Mesothelial cell of epicardium (in vitro differentiated cells): Measurements from ENCODE around the gene OSBPL5. TPM values are rescaled to one million over a fixed set of nuclear protein-coding genes. Genes with fewer than 3 reads are reported as not detected.

ENCODE experiments used
- DNase-seq, 2 experiments: peaks; one replicate each; pipeline ENCODE4 v3.0.0; 2021; ENCODE audit warnings: low spot score in 2 of 2; ENCODE audit not compliant: unreplicated experiment in 2 of 2
- H3K27ac Mint-ChIP-seq: 2 replicates; pipeline ENCODE4 v1.8.0; 2021; ENCODE audit warnings: mixed read lengths
- H3K27me3 Mint-ChIP-seq: 2 replicates; pipeline ENCODE4 v1.8.0; 2021; ENCODE audit warnings: low read depth, mixed read lengths
- H3K36me3 Mint-ChIP-seq: 2 replicates; pipeline ENCODE4 v1.8.0; 2021; ENCODE audit warnings: mixed read lengths
- H3K4me1 Mint-ChIP-seq: 2 replicates; pipeline ENCODE4 v1.8.0; 2021; ENCODE audit warnings: mixed read lengths
- H3K4me3 Mint-ChIP-seq: 2 replicates; pipeline ENCODE4 v1.8.0; 2021; ENCODE audit warnings: mild to moderate bottlenecking, moderate library complexity, mixed read lengths
- H3K9me3 Mint-ChIP-seq: 2 replicates; pipeline ENCODE4 v1.8.0; 2021; ENCODE audit warnings: mixed read lengths
- total RNA-seq: library from RNA; stranded (reverse); gene quantifications from 3 replicates; pipeline ENCODE4 v1.2.1, GENCODE V29; 2021
- TF ChIP-seq, protein P1 (sequence below): fragments of 200-600 bp; sonication (generic); IDR thresholded peaks from one replicate; pipeline ENCODE4 v1.5.0; 2021; ENCODE audit warnings: antibody characterized with exemption; ENCODE audit not compliant: unreplicated experiment

Gene OSBPL5
- total RNA-seq, 1 donor from 2014 or later: 37.1 TPM

DNA sequence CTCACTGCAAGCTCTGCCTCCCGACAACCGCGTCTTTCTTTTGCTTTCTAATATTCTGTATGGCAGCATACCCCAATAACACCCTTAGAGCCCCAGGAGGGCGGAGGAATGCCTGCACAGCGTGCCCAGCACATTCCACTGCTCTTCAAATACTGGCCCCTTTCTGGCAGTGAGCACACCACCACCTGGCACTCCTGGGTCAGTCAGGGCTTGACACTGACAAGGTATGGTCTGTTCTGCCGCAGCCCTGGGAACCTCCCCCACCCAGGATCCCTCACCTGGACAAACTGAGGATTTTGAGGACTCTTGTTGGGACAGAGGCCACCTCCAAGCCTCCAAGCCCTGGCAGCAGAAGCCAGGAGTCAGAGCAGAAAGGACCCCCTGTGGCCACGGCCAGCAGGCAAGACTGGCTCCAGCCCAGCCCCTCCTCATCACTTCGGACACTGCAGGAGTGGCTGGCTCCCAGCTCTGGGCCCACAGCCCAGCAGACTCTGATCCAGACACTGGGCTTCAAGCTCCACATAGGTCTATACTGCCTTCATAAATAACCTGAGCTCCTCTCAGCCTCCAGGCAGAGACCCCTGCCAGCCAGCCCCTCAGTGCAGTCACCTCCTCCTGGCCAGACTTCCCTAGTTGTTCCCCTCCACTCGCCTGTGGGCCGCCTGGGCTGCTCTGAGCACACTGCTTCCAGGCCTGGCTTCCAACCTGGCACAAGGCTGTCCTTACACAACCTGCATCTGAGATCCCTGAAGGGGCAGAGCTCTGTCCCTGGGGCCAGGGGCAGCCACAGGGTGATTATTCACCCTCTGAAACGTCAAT, 122.4 kb downstream of the OSBPL5 start:
- Mint-ChIP-seq H3K4me3 (no peak overlapping the region), H3K27ac (no peak overlapping the region), H3K4me1 (no peaks in the 10 kb centered on the region), H3K27me3 (no peaks in the 10 kb centered on the region), H3K9me3 (no peaks in the 10 kb centered on the region), H3K36me3 (peaks cover 13% of the 10 kb centered on the region)
- TF ChIP-seq, protein P1, sequence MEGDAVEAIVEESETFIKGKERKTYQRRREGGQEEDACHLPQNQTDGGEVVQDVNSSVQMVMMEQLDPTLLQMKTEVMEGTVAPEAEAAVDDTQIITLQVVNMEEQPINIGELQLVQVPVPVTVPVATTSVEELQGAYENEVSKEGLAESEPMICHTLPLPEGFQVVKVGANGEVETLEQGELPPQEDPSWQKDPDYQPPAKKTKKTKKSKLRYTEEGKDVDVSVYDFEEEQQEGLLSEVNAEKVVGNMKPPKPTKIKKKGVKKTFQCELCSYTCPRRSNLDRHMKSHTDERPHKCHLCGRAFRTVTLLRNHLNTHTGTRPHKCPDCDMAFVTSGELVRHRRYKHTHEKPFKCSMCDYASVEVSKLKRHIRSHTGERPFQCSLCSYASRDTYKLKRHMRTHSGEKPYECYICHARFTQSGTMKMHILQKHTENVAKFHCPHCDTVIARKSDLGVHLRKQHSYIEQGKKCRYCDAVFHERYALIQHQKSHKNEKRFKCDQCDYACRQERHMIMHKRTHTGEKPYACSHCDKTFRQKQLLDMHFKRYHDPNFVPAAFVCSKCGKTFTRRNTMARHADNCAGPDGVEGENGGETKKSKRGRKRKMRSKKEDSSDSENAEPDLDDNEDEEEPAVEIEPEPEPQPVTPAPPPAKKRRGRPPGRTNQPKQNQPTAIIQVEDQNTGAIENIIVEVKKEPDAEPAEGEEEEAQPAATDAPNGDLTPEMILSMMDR: no peak
- no peak for DNase-seq

DNA sequence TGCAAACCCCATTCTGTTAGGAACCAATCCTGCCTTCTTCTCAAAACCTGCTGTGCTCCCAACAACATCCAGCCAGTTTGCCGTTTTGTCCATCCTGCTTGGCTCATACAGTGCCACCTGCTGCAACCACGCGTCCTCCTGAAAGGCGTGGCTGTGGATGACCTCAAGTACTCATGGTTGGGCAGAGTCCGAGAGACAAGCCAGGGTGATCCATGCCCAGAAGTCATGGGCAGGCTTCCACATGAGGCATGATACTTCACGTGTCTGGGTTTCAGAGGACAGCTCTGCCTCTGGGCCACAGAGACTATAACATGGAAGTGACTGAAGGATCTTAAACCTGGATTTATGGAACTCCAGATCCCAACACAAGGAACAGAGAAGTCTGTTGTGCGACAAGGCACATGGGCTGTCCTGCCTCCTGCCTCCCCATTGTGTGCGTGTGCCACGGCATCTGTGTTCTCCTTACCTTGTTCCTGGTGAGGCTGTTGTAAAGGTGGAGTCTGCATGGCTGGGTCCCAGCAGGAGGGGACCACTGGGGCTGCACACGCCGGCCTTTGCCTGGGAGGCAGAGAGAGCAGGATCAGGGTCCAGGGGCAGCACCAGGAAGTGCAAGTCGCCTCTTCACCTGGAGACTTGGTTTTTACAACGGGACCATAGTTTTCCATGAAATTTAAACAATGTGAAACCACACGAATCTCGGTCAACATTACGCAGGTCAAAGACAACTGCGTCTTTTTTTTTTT, 123.2 kb downstream of the OSBPL5 start:
- no peak overlapping the region for H3K27ac Mint-ChIP-seq
- TF ChIP-seq, protein P1: no peak
- H3K36me3 Mint-ChIP-seq: peaks cover 13% of the 10 kb centered on the region
- DNase-seq: no peak
- H3K9me3 Mint-ChIP-seq: no peaks in the 10 kb centered on the region
- H3K27me3 Mint-ChIP-seq: no peaks in the 10 kb centered on the region
- no peak overlapping the region for H3K4me3 Mint-ChIP-seq
- H3K4me1 Mint-ChIP-seq: no peaks in the 10 kb centered on the region

DNA sequence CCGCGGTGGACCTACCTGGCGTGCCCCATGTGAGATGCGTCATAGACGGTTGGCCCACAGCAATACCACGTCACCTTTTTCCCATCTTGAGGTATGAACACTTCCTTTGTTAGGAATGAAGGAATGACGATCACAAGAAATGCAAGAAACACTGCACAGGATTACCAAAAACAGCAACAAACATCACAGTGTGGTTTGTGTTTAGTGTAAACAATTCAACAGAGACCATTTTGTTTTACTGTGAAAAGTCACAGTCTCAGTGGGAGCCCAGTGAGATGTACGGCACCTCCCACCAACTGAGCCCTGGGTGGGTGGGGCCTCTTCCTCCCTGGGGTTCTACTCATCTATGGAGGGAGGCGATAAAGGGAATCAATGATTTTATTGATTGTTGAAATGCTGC, 124.2 kb downstream of the OSBPL5 start:
- no peaks in the 10 kb centered on the region for H3K9me3 Mint-ChIP-seq
- H3K36me3 Mint-ChIP-seq: peaks cover 13% of the 10 kb centered on the region
- H3K27me3 Mint-ChIP-seq: no peaks in the 10 kb centered on the region
- H3K27ac Mint-ChIP-seq: no peak overlapping the region
- no peak for DNase-seq
- no peak overlapping the region for H3K4me3 Mint-ChIP-seq
- TF ChIP-seq, protein P1: no peak
- no peaks in the 10 kb centered on the region for H3K4me1 Mint-ChIP-seq

DNA sequence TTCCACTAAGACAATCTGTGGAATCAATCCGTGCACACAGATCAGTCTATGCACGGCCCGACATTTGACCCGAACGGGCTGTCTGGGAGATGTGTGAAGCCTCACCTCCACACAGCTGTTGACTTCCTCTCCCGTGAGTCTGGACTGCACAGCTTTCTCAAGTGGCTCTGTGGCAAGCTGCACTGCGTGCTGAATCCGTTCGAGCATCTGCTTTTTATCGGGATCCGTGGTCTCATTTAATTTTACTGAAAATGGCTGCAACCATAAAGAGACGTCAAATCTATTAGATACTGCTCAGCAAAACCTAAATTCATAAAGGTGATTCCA, 127.2 kb downstream of the OSBPL5 start:
- Mint-ChIP-seq H3K27me3 (no peaks in the 10 kb centered on the region), H3K9me3 (no peaks in the 10 kb centered on the region), H3K4me3 (no peak overlapping the region), H3K27ac (no peak overlapping the region), H3K4me1 (no peaks in the 10 kb centered on the region), H3K36me3 (peaks cover 11% of the 10 kb centered on the region)
- DNase-seq: no peak
- TF ChIP-seq, protein P1: no peak

Other genes with a start within 250 kb of the OSBPL5 start
- gene PHLDA2, start 235.9 kb downstream of the OSBPL5 start, total RNA-seq: 1.3 to 1.9 TPM (median 1.5 TPM) in 3 replicates
- 155 to 171 TPM (median 163 TPM) in 3 replicates for gene NAP1L4, start 173.0 kb downstream of the OSBPL5 start, total RNA-seq
- 32.7 to 33.4 TPM (median 32.9 TPM) in 3 replicates for gene CARS1, start 107.9 kb downstream of the OSBPL5 start, total RNA-seq
- not detected in 3 replicates for gene MRGPRG, start 53.5 kb upstream of the OSBPL5 start, total RNA-seq
- not detected in 3 replicates for gene MRGPRE, start 67.1 kb upstream of the OSBPL5 start, total RNA-seq
- gene ZNF195, start 213.8 kb upstream of the OSBPL5 start, total RNA-seq: 59.5 to 65.1 TPM (median 60.0 TPM) in 3 replicates